Activated naive CD4-positive, alpha-beta T cell treated with anti-CD3 and anti-CD28 coated beads, Interleukin-2, amount 10 ng/mL, durations not matched to agents 7 days and 5 days (primary cell): Measurements from ENCODE around the gene MTRFR.

Source experiments
- CTCF ChIA-PET: fragments of 350-600 bp; sonication (Branson Sonifier 250); formaldehyde crosslinking; loops from one replicate; lab custom pipeline; 2021; ENCODE audit warnings: antibody characterized with exemption; lab: Charles Lee
- DNase-seq: peaks from one replicate; pipeline ENCODE4 v3.0.0-alpha.2; 2020
- H3K27ac Mint-ChIP-seq: one replicate; pipeline ENCODE4 v1.8.0; 2021; ENCODE audit warnings: mild to moderate bottlenecking, moderate library complexity, mixed read lengths
- H3K27me3 Mint-ChIP-seq: one replicate; pipeline ENCODE4 v1.8.0; 2021; ENCODE audit warnings: mild to moderate bottlenecking, mixed read lengths
- H3K36me3 Mint-ChIP-seq: one replicate; pipeline ENCODE4 v1.8.0; 2021; ENCODE audit warnings: mixed read lengths
- H3K4me1 Mint-ChIP-seq: one replicate; pipeline ENCODE4 v1.8.0; 2021; ENCODE audit warnings: mixed read lengths
- H3K4me3 Mint-ChIP-seq: one replicate; pipeline ENCODE4 v1.8.0; 2021; ENCODE audit warnings: mild to moderate bottlenecking, moderate library complexity, mixed read lengths
- H3K9me3 Mint-ChIP-seq: one replicate; pipeline ENCODE4 v1.8.0; 2021; ENCODE audit warnings: mixed read lengths

MTRFR gene

DNA sequence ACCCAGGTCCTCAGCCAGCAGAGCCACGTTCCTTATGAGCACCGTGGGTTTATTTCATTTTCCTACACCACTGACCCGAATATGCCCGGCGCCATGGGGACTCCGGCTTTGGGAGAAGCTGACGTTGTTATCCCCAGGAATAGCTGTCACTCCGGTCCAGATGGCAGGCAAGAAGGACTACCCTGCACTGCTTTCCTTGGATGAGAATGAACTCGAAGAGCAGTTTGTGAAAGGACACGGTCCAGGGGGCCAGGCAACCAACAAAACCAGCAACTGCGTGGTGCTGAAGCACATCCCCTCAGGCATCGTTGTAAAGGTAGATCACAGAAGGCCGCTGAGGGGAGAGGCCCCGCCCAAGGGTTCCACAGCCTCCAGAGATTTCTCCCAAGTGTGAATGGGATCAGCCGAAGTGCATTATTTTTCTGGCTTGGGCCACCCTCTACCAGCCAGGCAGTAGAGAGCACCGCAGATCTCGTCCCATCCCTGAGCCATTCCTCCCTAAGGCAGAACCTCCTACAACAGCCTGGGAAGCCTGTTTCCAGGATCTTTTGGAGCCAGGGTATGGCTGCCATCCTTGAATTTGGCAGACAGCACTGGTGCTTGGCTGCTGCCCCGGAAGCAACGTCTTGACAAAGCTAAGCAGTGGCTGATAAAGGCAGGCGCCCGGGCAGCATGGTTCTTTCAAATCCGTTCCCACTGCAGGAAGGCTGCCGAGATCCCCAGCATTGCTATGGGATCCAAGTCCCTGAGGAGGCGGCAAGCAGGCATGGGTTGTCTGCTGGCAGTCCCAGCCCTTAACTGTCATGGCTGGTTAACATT lies 20.6 kb downstream of the MTRFR start:
- Mint-ChIP-seq H3K27ac (no peak overlapping the region), H3K27me3 (no peaks in the 10 kb centered on the region), H3K4me3 (no peak overlapping the region), H3K36me3 (peaks cover 41% of the 10 kb centered on the region), H3K9me3 (no peaks in the 10 kb centered on the region), H3K4me1 (peaks cover 12% of the 10 kb centered on the region)
- CTCF ChIA-PET = interaction anchor here (1.1 to 1.2 kb wide), 3 partner anchors 14 to 211 kb away, joined by 3 read pairs; no protein-coding TSS in a partner anchor
- peak; percentile 13 for DNase-seq

- Mint-ChIP-seq H3K4me3 (no peak overlapping the region), H3K9me3 (no peaks in the 10 kb centered on the region), H3K27me3 (no peaks in the 10 kb centered on the region), H3K4me1 (peaks cover 9% of the 10 kb centered on the region), H3K36me3 (peaks cover 39% of the 10 kb centered on the region), H3K27ac (no peak overlapping the region)
- no peak for DNase-seq
- CTCF ChIA-PET = interaction anchor here (0.5 to 1.2 kb wide), 3 partner anchors 14 to 1766 kb away, joined by 3 to 4 read pairs (median 4); no protein-coding TSS in a partner anchor
These were observed 21.7 kb downstream of the MTRFR start for GRCh38 chr12:123254853-123255446.

DNA sequence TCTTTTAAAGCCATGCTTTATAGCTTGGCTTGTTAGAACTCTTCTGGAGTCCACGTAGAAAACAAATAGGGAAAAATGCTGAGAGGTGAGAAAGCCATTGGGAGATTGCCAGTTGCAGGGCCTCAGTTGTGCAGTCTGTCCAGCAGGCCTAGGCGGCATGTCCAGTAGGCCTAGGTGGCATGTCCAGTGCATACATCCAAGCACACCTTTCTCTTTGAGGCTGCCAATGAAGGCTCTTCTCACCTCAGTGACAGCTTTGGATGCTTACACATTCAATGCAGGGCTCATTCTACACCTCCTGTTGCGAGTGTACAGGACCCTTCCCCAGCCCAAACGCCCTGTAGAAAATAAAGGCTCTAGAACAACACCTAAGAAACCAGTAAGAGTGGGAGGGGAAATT lies 25.4 kb downstream of the MTRFR start:
- no peak for DNase-seq
- Mint-ChIP-seq H3K36me3 (peaks cover 35% of the 10 kb centered on the region), H3K27ac (no peak overlapping the region), H3K27me3 (no peaks in the 10 kb centered on the region), H3K4me1 (no peaks in the 10 kb centered on the region), H3K4me3 (no peak overlapping the region), H3K9me3 (no peaks in the 10 kb centered on the region)
- CTCF ChIA-PET = no interaction called here

- Mint-ChIP-seq H3K9me3 (no peaks in the 10 kb centered on the region), H3K27ac (no peak overlapping the region), H3K4me1 (no peaks in the 10 kb centered on the region), H3K36me3 (peaks cover 21% of the 10 kb centered on the region), H3K4me3 (no peak overlapping the region), H3K27me3 (no peaks in the 10 kb centered on the region)
- DNase-seq = no peak
- CTCF ChIA-PET = no interaction called here
These were observed 26.8 kb downstream of the MTRFR start for GRCh38 chr12:123260081-123260480.

DNA sequence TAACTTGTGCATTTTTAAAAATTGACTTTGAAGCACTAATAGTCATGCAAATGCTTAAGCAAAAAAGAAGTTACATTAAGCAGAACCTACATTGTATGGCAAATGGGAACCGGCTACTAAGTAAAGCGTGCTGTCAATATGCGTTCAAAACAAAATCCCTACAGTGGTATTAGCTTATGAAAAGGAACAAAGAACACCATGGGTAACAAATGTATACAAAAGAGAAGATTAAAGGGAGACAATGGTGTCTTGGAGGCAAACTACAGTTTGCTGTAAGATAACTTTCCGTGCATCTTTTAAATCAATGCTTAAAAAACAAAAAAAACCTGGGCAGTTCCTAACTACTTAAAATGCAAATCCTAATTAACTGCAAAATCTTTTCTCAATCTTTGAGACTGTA lies 28.0 kb downstream of the MTRFR start:
- Mint-ChIP-seq H3K27me3 (no peaks in the 10 kb centered on the region), H3K27ac (no peak overlapping the region), H3K36me3 (peaks cover 14% of the 10 kb centered on the region), H3K9me3 (no peaks in the 10 kb centered on the region), H3K4me3 (no peak overlapping the region), H3K4me1 (no peaks in the 10 kb centered on the region)
- CTCF ChIA-PET = no interaction called here
- DNase-seq = no peak

DNA sequence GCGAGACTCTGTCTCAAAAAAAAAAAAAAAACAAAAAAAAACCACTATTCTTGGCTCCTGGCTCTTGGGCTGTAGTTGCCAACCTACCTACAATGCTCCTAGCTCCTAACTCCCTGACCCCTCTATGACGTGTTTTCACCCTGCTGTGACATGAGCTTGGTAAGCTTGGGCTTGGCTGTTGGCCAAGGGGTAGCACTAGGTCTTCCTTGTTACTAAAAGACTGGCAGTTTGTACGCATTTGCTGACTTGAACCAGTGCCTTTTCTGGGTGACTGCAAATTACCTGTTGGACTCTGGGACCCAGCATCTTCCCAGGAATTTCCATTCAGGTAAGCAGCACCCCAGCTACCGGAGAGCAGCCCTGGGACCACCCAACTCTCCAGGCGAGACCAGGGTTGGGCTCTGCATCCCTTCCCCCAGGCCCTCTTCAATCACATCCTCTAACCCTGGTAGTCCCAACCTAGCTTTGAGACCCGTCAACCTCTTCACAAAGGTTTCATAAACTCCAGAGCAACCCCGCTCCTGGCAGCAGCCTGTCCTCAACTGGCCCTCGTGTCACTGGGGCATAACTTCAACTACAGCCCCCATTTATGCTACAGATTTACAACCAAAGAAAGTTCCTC lies 30.1 kb downstream of the MTRFR start:
- peak; percentile 12 for DNase-seq
- H3K4me3 Mint-ChIP-seq = no peak overlapping the region
- H3K9me3 Mint-ChIP-seq = no peaks in the 10 kb centered on the region
- H3K4me1 Mint-ChIP-seq = peaks cover 6% of the 10 kb centered on the region
- no peaks in the 10 kb centered on the region for H3K27me3 Mint-ChIP-seq
- CTCF ChIA-PET = no interaction called here
- H3K27ac Mint-ChIP-seq = no peak overlapping the region
- H3K36me3 Mint-ChIP-seq = peaks cover 10% of the 10 kb centered on the region

- peaks cover 18% of the 10 kb centered on the region for H3K4me1 Mint-ChIP-seq
- H3K4me3 Mint-ChIP-seq = no peak overlapping the region
- peaks cover 10% of the 10 kb centered on the region for H3K27me3 Mint-ChIP-seq
- peaks cover 6% of the 10 kb centered on the region for H3K36me3 Mint-ChIP-seq
- H3K9me3 Mint-ChIP-seq = no peaks in the 10 kb centered on the region
- CTCF ChIA-PET = interaction anchor here (1.3 kb wide), 1 partner anchor 27 kb away, joined by 4 read pairs; no protein-coding TSS in a partner anchor
- H3K27ac Mint-ChIP-seq = no peak overlapping the region
- peak; percentile 44 for DNase-seq
These were observed 31.4 kb downstream of the MTRFR start for GRCh38 chr12:123264642-123265041.

- peak; percentile 19 for DNase-seq
- Mint-ChIP-seq H3K36me3 (peaks cover 3% of the 10 kb centered on the region), H3K4me1 (peaks cover 27% of the 10 kb centered on the region), H3K4me3 (no peak overlapping the region), H3K27me3 (peaks cover 19% of the 10 kb centered on the region), H3K27ac (no peak overlapping the region), H3K9me3 (no peaks in the 10 kb centered on the region)
- CTCF ChIA-PET = interaction anchor here (1.3 to 1.6 kb wide), 2 partner anchors 11 to 316 kb away, joined by 3 to 7 read pairs; no protein-coding TSS in a partner anchor
These were observed 32.8 kb downstream of the MTRFR start for GRCh38 chr12:123265851-123266678.

GRCh38 chr12:123266679-123267277 lies 33.5 kb downstream of the MTRFR start:
- peaks cover 27% of the 10 kb centered on the region for H3K4me1 Mint-ChIP-seq
- H3K27me3 Mint-ChIP-seq = peaks cover 19% of the 10 kb centered on the region
- H3K4me3 Mint-ChIP-seq = no peak overlapping the region
- CTCF ChIA-PET = interaction anchor here (0.6 to 1.6 kb wide), 5 partner anchors 11 to 316 kb away, joined by 3 to 7 read pairs (median 3); no protein-coding TSS in a partner anchor
- peak; percentile 21 for DNase-seq
- no peaks in the 10 kb centered on the region for H3K9me3 Mint-ChIP-seq
- no peak overlapping the region for H3K27ac Mint-ChIP-seq
- H3K36me3 Mint-ChIP-seq = peaks cover 3% of the 10 kb centered on the region

- no peaks in the 10 kb centered on the region for H3K9me3 Mint-ChIP-seq
- CTCF ChIA-PET = interaction anchor here (0.6 to 1.6 kb wide), 5 partner anchors 10 to 315 kb away, joined by 3 to 7 read pairs (median 3); no protein-coding TSS in a partner anchor
- H3K4me1 Mint-ChIP-seq = peaks cover 31% of the 10 kb centered on the region
- no peak for DNase-seq
- H3K4me3 Mint-ChIP-seq = no peak overlapping the region
- peak overlapping the region; percentile 5 for H3K27ac Mint-ChIP-seq
- peaks cover 3% of the 10 kb centered on the region for H3K36me3 Mint-ChIP-seq
- peaks cover 19% of the 10 kb centered on the region for H3K27me3 Mint-ChIP-seq
These were observed 34.2 kb downstream of the MTRFR start for GRCh38 chr12:123267335-123267920.

GRCh38 chr12:123267991-123268843 lies 35.0 kb downstream of the MTRFR start:
- CTCF ChIA-PET = interaction anchor here (0.6 to 1.6 kb wide), 6 partner anchors 13 to 334 kb away, joined by 3 to 7 read pairs (median 3); no protein-coding TSS in a partner anchor
- Mint-ChIP-seq H3K4me3 (peak overlapping the region; percentile 31), H3K36me3 (no peaks in the 10 kb centered on the region), H3K4me1 (peaks cover 34% of the 10 kb centered on the region), H3K27ac (peak overlapping the region; percentile 37), H3K9me3 (no peaks in the 10 kb centered on the region), H3K27me3 (peaks cover 19% of the 10 kb centered on the region)
- DNase-seq = peak; percentile 23

DNA sequence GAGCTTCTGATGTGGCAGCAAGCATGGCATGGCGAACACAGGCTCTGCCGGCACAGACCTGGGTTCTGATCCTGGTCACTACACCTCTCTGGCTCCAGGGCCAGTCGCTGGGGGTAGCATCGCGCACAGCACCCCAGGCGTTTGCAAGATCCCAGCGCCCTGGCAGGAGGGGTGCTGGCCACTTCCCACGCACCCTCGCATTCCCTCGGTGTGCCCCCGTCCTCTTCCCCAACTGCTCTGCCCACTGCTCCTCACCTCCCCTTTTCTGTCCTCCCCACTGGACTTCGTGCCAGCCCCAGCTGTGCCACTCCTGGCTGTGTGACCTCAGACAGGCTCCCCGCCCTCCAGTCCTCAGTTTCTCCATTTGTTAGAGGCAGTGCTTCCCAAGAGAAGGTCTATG lies 35.6 kb downstream of the MTRFR start:
- H3K36me3 Mint-ChIP-seq = no peaks in the 10 kb centered on the region
- peak; percentile 16 for DNase-seq
- peaks cover 19% of the 10 kb centered on the region for H3K27me3 Mint-ChIP-seq
- CTCF ChIA-PET = interaction anchor here (0.8 to 2.3 kb wide), 5 partner anchors 13 to 334 kb away, joined by 3 to 6 read pairs (median 3); no protein-coding TSS in a partner anchor
- peak overlapping the region; percentile 41 for H3K4me3 Mint-ChIP-seq
- H3K9me3 Mint-ChIP-seq = no peaks in the 10 kb centered on the region
- peak overlapping the region; percentile 60 for H3K27ac Mint-ChIP-seq
- peaks cover 34% of the 10 kb centered on the region for H3K4me1 Mint-ChIP-seq
